HPDE6-E6E7 (cell line): ENCODE data around the gene STX16.

Experiments
- DNase-seq: peaks from one replicate; pipeline ENCODE4 v3.0.0; 2011; ENCODE audit warnings: missing footprints; ENCODE audit errors: extremely low spot score

STX16 gene

GRCh38 chr20:58697201-58697866 lies 46.3 kb downstream of the STX16 start:
- DNase-seq = no peak

DNA sequence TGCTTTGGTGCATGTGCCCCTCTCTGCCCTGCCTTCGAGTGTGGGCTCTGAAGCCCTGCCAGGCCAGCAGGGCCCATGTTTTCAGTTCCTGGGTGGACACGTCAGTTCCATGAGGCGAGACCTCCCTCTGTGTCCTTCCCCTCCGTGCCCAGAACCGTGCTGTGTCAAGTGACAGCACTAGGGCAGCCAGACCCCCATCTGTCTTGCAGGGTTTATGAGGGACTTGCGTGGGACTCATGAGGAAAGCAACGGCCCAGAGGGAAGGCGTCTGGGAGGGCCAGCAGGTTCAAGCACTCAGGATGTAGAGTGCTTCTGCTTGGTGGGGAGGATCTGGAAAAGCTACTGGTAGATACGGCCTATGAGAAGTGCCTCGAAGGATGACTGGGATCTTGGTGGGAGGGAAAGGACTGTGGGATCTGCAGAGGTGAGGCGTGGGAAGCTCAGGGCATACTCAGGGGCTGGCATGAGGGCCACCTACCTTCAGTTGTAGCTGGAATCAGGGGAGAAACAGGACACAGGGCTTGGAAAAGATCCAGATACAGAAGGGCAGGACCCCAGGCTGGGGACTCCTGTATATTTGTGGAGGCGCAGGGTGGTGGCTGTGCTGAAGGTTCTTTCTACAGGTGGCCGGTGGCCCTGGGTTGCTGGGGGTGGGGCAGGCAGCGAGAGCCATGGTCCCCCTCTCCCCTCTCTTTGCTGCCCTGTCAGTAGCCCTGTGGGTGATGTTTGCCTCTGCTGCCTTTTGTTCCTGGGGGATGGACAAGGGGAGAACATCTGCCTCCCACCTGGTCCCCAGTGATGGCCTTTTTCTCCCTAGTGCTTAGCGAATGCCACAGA lies 47.0 kb downstream of the STX16 start:
- no peak for DNase-seq

- DNase-seq = no peak
These were observed 47.9 kb downstream of the STX16 start for GRCh38 chr20:58698741-58699622.

GRCh38 chr20:58699623-58700107 lies 48.6 kb downstream of the STX16 start:
- no peak for DNase-seq

DNA sequence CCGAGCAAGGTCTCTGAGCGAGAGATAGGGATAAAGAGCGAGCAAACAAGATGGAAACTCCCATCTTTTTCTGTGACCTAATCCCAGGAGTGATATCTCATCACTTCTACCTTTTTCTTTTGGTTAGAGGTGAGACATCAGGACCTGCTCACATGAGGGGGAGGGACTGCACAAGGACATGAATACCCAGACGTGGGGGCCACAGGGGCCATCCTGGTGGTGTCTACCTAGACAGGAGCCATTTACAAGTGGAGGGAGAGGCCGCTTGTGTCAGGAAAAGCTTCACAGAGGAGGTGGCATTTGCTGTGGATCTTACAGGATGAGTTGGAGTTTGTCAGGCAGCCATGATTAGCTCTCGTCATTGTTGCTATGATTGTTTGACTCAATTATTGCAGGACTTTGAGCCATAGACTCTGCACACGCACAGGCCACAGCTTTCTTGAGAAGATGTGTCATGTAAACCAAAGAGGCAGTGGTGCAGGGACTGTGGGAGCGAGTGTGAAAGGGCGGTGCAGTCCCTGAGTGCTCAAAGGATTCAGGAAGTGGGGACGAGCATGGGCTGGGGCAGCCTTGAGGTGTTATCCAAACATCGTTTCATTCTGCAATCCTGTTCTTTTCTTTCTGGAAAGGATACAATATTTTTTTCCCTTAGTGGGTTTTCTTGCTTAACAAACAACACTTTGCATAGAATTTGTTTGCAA lies 49.2 kb downstream of the STX16 start:
- DNase-seq = no peak

- no peak for DNase-seq
These were observed 49.7 kb downstream of the STX16 start for GRCh38 chr20:58700823-58701222.

- no peak for DNase-seq
These were observed 50.5 kb downstream of the STX16 start for GRCh38 chr20:58701431-58702160.

GRCh38 chr20:58702161-58702510 lies 51.1 kb downstream of the STX16 start:
- no peak for DNase-seq

GRCh38 chr20:58702859-58703648 lies 52.0 kb downstream of the STX16 start:
- no peak for DNase-seq

GRCh38 chr20:58703765-58704371 lies 52.8 kb downstream of the STX16 start:
- DNase-seq = no peak

GRCh38 chr20:58705208-58705926 lies 54.3 kb downstream of the STX16 start:
- DNase-seq = no peak

DNA sequence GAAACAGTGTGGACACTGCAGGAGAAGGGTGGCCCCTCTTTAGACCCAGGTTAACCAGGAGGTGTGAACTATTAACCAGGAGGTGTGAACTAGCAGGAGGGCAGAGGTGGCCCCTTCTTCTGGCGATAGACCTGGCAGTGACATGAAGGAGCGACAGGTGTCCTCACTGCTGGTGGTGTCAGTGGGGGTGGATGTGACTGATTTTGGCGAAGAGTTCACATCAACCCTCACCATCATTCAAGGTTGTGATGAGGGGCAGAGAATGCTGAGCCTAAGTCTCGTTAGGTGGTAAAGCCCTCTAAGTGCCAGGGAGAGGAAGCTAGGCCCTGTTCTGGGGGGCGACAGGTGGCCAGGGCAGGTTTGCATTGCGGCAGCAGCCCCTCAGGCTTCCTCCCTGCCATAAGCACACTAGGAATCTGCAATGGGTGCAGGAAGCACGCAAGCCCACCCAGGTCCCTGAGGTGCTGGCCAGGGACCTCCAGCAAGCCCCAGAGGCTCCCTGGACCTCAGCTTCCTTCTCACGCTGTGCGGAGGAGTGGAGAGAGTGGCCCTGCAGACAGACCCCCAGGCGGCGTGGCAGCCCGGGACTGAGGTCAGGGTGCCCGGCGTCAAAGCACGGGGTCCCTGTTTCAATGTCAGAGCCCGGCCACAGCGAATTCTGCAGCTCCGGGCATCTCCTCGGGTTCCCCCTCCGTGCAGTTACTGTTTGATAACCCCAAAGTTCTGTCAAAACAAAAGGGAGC lies 55.2 kb downstream of the STX16 start:
- no peak for DNase-seq

- no peak for DNase-seq
These were observed 56.0 kb downstream of the STX16 start for GRCh38 chr20:58706975-58707681.

DNA sequence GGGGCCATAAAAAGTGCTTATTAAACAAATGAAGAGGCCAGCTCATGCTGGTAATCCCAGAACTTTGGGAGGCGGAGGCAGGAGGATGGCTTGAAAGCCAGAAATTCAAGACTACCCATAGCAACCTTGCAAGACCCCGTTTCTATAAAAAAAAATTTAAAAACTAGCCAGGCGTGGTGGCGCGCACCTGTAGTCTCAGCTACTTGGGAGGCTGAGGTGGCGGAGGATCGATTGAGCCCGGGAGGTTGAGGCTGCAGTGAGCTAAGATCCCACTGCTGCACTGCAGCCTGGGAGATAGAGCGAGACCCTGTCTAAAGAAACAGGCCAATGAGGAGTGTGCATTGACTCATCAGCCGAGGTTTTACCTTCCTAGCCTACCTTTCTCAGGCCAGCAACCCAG lies 56.7 kb downstream of the STX16 start:
- DNase-seq = no peak

- no peak for DNase-seq
These were observed 57.3 kb downstream of the STX16 start for GRCh38 chr20:58708246-58708931.

DNA sequence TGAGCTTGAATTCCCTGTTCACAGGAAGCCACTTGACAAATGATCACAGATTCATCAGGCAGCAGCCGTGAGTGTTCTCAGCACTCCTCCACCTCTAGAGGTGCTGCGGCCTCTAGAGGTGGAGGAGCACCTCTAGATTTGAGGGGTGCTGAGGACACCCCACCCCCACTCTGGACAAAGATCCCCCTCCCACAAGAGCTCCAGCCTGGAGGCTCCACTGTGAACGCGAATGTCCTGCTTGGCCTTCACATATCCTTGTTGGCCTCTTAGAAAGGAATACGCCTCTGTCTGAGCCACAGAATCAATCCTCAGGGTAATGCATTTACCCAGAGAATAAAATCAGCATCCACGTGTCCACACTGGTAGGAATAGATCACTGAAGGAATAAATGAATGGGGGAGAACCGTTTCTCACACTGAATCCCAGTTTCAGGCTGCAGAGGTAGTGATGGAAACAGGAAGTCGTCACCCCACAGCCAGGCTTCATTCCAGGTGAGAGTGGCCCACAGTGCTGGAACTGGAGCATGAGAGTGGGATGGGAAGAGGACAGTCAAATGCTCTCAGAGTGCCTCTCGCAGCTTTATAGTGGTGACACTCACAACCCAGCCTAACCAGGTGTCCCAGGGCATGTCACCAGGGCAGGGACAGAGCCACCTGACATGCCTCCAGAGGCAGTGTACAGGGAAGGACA lies 58.1 kb downstream of the STX16 start:
- no peak for DNase-seq

DNA sequence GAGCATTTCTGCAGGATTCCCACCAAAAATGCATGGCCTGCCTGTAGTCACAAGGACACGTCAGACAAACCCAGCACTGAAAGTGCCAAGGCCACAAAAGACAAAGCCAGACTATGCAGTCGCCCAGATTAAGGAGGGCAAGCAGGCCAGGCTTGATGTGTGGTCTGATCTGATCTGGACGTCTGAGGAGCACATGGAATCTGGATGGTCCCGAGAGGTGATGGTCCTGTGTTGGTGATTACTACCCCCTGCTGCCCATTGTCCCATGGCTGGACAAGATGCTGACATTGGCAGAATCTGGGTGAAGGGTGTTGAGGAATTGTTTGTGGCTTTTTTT lies 58.6 kb downstream of the STX16 start:
- DNase-seq = no peak
